ENCODE measurements around the gene LIFR. TPM values are rescaled to one million over a fixed set of nuclear protein-coding genes. Genes with fewer than 3 reads are reported as not detected.

LIFR gene
- total RNA-seq, 1 donor from 2014 or later = 33.4 TPM

DNA sequence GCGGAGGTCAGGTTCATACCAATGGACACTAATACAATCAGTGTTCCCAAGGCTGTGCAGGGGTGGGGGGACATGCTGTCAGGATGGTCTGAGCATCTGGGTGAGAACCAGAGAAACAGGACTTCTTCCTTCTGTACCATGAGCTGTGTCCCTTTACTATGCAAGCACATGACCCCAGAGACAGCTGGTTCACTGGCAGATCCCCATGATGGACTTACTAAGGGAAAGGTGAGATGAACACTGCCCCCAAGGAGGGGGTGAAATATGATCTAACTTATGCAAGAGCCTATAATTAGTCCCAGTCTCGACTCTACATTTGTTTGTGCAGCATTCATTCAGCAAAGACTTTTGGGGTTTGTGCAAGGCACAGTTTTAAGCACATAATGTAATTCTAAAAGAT is 91.4 kb downstream of the LIFR start:
- no peaks in the 10 kb centered on the region for H3K36me3 Mint-ChIP-seq (ENCODE audit: insufficient read depth)
- no peak overlapping the region for H3K4me3 Mint-ChIP-seq (ENCODE audit: low read depth)
- H3K4me1 Mint-ChIP-seq (ENCODE audit: low read depth) = no peaks in the 10 kb centered on the region
- H3K27ac Mint-ChIP-seq = no peak overlapping the region
- TF ChIP-seq, protein P1, sequence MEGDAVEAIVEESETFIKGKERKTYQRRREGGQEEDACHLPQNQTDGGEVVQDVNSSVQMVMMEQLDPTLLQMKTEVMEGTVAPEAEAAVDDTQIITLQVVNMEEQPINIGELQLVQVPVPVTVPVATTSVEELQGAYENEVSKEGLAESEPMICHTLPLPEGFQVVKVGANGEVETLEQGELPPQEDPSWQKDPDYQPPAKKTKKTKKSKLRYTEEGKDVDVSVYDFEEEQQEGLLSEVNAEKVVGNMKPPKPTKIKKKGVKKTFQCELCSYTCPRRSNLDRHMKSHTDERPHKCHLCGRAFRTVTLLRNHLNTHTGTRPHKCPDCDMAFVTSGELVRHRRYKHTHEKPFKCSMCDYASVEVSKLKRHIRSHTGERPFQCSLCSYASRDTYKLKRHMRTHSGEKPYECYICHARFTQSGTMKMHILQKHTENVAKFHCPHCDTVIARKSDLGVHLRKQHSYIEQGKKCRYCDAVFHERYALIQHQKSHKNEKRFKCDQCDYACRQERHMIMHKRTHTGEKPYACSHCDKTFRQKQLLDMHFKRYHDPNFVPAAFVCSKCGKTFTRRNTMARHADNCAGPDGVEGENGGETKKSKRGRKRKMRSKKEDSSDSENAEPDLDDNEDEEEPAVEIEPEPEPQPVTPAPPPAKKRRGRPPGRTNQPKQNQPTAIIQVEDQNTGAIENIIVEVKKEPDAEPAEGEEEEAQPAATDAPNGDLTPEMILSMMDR (IDR thresholded peaks at IDR 0.05; ENCODE audit: unreplicated experiment) = no peak
- peaks cover 4% of the 10 kb centered on the region for H3K9me3 Mint-ChIP-seq (ENCODE audit: low read depth)
- peaks cover 6% of the 10 kb centered on the region for H3K27me3 Mint-ChIP-seq
- DNase-seq (ENCODE audit: low spot score, unreplicated experiment) = no peak

GRCh38 chr5:38463634-38464521 is 92.6 kb downstream of the LIFR start:
- TF ChIP-seq, protein P1 (IDR thresholded peaks at IDR 0.05; ENCODE audit: unreplicated experiment) = no peak
- no peak for DNase-seq (ENCODE audit: low spot score, unreplicated experiment)
- Mint-ChIP-seq H3K36me3 (ENCODE audit: insufficient read depth) (no peaks in the 10 kb centered on the region), H3K27ac (no peak overlapping the region), H3K27me3 (peaks cover under 1% of the 10 kb centered on the region), H3K4me3 (ENCODE audit: low read depth) (no peak overlapping the region), H3K4me1 (ENCODE audit: low read depth) (no peaks in the 10 kb centered on the region), H3K9me3 (ENCODE audit: low read depth) (peaks cover 4% of the 10 kb centered on the region)

DNA sequence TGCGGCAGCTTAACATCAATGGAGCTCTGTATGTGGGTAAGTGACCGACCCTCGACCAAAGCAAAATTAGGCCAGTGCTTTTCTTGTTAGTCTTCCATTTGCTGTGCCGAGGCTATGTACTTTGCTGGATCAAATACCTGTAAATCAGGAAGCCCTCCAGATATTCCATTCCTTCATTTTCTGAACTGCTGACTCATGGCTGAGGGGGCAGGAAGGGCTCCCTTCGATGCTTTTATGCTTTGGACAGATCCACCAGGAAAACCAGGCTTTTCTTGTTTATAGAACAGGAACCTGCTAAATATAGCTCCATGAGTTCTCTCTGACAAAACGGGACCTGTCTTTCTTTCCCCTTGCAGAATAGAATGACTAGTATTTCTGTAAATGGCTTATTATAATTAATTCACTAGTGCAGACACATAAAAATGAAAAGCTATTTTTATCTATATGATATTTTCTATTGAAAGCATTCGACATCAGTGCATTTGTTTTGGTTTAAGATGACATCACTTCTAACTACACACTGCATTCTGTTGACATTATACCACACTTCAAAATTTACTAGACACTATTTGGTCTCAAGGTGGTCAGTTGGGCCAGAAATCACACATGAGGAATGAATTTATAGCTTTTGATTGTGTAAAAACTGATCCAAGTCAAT is 93.3 kb downstream of the LIFR start:
- DNase-seq (ENCODE audit: low spot score, unreplicated experiment) = no peak
- H3K27ac Mint-ChIP-seq = no peak overlapping the region
- H3K9me3 Mint-ChIP-seq (ENCODE audit: low read depth) = peaks cover 4% of the 10 kb centered on the region
- no peaks in the 10 kb centered on the region for H3K4me1 Mint-ChIP-seq (ENCODE audit: low read depth)
- TF ChIP-seq, protein P1 (IDR thresholded peaks at IDR 0.05; ENCODE audit: unreplicated experiment) = no peak
- H3K27me3 Mint-ChIP-seq = no peaks in the 10 kb centered on the region
- no peak overlapping the region for H3K4me3 Mint-ChIP-seq (ENCODE audit: low read depth)
- H3K36me3 Mint-ChIP-seq (ENCODE audit: insufficient read depth) = no peaks in the 10 kb centered on the region

DNA sequence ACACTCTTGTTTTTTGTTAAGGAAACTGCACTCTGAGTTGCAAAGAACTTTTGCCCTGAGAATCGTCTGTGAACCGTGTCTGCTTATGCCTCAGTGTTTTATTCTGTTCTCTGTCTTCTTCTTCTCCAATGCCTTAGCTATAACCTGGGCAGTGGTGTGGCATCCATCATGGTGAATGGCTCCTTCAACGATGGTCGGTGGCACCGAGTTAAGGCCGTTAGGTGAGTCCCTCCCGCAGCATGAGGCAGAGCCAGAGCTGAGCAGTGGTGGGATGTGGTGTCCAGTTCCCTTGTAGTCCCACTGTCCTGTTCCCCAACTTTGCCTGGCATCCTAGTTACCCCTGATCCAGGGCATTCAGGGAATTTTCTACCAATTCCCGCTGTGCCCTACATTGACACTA is 98.3 kb downstream of the LIFR start:
- H3K4me3 Mint-ChIP-seq (ENCODE audit: low read depth) = no peak overlapping the region
- peaks cover 3% of the 10 kb centered on the region for H3K27me3 Mint-ChIP-seq
- H3K9me3 Mint-ChIP-seq (ENCODE audit: low read depth) = peaks cover 4% of the 10 kb centered on the region
- no peak for DNase-seq (ENCODE audit: low spot score, unreplicated experiment)
- H3K27ac Mint-ChIP-seq = no peak overlapping the region
- H3K36me3 Mint-ChIP-seq (ENCODE audit: insufficient read depth) = no peaks in the 10 kb centered on the region
- no peaks in the 10 kb centered on the region for H3K4me1 Mint-ChIP-seq (ENCODE audit: low read depth)
- TF ChIP-seq, protein P1 (IDR thresholded peaks at IDR 0.05; ENCODE audit: unreplicated experiment) = no peak

DNA sequence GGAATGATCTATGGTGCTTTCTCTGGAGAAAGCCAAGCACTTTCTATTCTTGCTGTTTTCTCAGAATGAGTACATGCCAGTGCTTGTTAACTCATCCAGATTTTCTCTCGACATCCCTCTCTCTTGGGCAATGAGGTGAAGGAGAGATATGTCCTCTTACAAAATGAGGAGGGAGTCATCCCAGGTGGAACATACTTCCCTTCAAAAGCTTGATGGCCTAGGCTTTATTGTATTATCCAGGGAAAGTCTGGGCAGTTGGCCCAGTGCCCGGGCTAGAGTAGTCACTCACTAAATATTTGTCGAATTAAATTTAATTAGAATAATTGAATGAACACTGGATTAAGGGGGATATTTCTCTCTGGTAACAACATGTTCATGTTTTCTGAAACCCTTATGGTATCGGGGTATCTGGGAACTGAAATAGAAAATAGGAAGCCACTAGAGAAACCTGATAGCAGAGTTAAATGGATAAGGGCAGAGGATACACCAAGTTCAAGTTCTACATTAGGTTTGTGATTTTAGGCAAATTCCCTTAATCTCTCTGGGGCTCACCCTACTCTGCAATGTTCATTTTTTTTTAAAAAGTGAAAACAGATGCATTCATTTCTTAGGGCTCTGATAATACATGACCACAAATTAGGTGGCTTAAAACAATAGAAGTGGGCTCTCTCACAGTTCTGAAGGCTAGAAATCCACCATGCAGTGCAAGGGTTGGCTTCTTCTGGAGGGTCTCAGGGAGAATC is 99.6 kb downstream of the LIFR start:
- Mint-ChIP-seq H3K36me3 (ENCODE audit: insufficient read depth) (no peaks in the 10 kb centered on the region), H3K27ac (no peak overlapping the region), H3K27me3 (peaks cover 3% of the 10 kb centered on the region), H3K4me3 (ENCODE audit: low read depth) (no peak overlapping the region), H3K4me1 (ENCODE audit: low read depth) (no peaks in the 10 kb centered on the region), H3K9me3 (ENCODE audit: low read depth) (no peaks in the 10 kb centered on the region)
- no peak for DNase-seq (ENCODE audit: low spot score, unreplicated experiment)
- TF ChIP-seq, protein P1 (IDR thresholded peaks at IDR 0.05; ENCODE audit: unreplicated experiment) = no peak
